Measurements from ENCODE around the gene PCBD1. TPM values are rescaled to one million over a fixed set of nuclear protein-coding genes. Genes with fewer than 3 reads are reported as not detected.

Gene PCBD1
- total RNA-seq, 2 experiments from 2014 or later, result 4.7 to 4.8 TPM

DNA sequence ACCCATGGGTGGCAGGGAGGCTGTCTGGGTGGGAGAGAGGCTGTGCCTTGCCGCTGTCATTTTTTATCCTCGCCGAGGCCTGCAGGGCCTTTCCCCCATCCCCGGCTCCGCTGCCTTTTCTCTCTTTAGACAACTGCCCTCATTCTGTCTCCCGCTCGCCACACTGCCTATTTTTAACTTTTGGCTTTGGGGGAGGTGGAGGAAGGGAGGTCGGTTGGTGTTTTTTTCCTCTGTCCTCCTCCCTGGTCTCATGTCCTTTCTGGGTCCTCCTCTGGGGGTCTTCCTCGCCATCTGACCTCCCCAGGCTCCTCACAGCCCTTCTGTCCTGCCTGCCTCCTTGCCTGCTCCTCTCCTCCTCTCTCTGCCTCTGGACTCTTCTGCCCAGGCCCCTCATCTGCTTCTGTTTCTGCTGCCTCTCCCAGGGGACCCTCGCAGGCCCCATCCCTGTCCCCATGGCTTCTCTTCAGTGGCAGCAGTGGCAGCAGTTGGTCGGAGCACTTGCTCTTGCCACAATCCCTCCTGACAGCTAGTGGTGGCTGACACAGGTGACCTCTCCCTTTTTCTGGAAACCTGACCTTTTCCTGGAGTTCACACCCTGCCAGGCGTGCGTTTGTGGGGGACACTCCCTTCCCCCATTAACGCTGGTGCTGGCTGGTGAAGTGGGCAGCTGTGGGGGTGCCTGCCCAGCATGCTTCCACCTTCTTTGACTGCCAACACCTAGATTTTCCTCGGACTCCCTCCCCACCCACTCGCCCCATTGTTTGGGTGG lies 19.5 kb upstream of the PCBD1 start:
- ChIA-PET CTCF (no interaction called here), POLR2A (no interaction called here)
- DNase-seq, result peak in 1 of 14 experiments; percentile 2
- Mint-ChIP-seq H3K4me3 (no peak overlapping the region), H3K36me3 (ENCODE audit: low read depth) (no peaks in the 10 kb centered on the region), H3K27ac (no peak overlapping the region), H3K9me3 (no peaks in the 10 kb centered on the region), H3K27me3 (peaks cover 3% of the 10 kb centered on the region), H3K4me1 (ENCODE audit: low read depth) (no peaks in the 10 kb centered on the region)
- TF ChIP-seq, protein P1, sequence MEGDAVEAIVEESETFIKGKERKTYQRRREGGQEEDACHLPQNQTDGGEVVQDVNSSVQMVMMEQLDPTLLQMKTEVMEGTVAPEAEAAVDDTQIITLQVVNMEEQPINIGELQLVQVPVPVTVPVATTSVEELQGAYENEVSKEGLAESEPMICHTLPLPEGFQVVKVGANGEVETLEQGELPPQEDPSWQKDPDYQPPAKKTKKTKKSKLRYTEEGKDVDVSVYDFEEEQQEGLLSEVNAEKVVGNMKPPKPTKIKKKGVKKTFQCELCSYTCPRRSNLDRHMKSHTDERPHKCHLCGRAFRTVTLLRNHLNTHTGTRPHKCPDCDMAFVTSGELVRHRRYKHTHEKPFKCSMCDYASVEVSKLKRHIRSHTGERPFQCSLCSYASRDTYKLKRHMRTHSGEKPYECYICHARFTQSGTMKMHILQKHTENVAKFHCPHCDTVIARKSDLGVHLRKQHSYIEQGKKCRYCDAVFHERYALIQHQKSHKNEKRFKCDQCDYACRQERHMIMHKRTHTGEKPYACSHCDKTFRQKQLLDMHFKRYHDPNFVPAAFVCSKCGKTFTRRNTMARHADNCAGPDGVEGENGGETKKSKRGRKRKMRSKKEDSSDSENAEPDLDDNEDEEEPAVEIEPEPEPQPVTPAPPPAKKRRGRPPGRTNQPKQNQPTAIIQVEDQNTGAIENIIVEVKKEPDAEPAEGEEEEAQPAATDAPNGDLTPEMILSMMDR (IDR thresholded peaks at IDR 0.05), result no peak
- Histone ChIP-seq H3K4me1 (ENCODE audit: insufficient read depth, low read length) (no peaks in the 10 kb centered on the region), H3K27me3 (ENCODE audit: control insufficient read depth in 1 of 2, insufficient read depth in 2 of 2, low read length in 2 of 2) (peaks cover 0 to 2% of the 10 kb centered on the region in 2 experiments), H3K36me3 (ENCODE audit: insufficient read depth, low read length) (no peaks in the 10 kb centered on the region), H3K9me3 (ENCODE audit: control insufficient read depth in 1 of 2, insufficient read depth in 1 of 2, low read length in 2 of 2) (peaks cover 0 to 11% of the 10 kb centered on the region in 2 experiments), H3K4me3 (ENCODE audit: low read length) (no peak overlapping the region), H3K27ac (ENCODE audit: low read depth in 1 of 2, low read length in 2 of 2) (no peak overlapping the region)
- intact Hi-C loops (cut with DNase I, micrococcal nuclease), result no loop called here
- no peak for ATAC-seq (ENCODE audit: poor library complexity)

DNA sequence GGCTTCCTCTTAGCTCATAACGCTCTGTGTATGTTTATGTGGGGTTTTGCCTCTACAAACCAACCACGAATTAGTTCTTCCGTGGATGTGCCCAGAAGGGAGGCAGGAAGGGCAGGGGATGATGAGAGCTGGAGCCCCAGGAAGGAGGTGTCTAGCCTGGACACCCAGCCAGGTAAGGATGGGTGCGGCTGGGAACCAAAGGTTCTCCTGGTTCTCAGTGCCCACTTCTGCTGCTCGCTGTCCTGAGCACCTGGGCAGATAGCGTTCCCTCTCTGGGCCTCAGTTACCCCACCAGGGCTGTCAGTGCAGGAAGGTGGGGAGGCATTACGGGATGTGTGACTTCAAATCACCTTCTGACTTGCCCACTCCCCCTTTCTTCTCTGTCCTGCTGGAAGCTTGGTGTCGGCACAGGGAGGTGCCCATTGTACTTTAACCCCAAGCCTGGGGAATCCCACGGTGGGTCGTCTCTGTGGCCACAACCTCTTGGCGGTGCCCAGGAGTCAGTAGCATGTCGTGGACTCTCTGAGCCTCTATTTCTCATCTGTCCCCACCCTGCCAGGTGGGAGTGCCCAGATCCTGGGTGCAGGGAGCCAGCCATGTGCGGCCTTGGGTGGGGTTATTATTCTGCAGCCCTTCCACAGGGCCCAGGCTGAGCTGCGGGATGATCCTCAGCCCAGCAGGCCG lies 18.7 kb upstream of the PCBD1 start:
- Histone ChIP-seq H3K9me3 (ENCODE audit: control insufficient read depth in 1 of 2, insufficient read depth in 1 of 2, low read length in 2 of 2) (peaks cover 0 to 7% of the 10 kb centered on the region in 2 experiments), H3K27me3 (ENCODE audit: control insufficient read depth in 1 of 2, insufficient read depth in 2 of 2, low read length in 2 of 2) (peaks cover 0 to 2% of the 10 kb centered on the region in 2 experiments), H3K4me3 (ENCODE audit: low read length) (no peak overlapping the region), H3K36me3 (ENCODE audit: insufficient read depth, low read length) (no peaks in the 10 kb centered on the region), H3K27ac (ENCODE audit: low read depth in 1 of 2, low read length in 2 of 2) (no peak overlapping the region), H3K4me1 (ENCODE audit: insufficient read depth, low read length) (no peaks in the 10 kb centered on the region)
- TF ChIP-seq, protein P1 (IDR thresholded peaks at IDR 0.05), result no peak
- Mint-ChIP-seq H3K4me1 (ENCODE audit: low read depth) (no peaks in the 10 kb centered on the region), H3K4me3 (no peak overlapping the region), H3K27me3 (peaks cover 4% of the 10 kb centered on the region), H3K36me3 (ENCODE audit: low read depth) (no peaks in the 10 kb centered on the region), H3K27ac (no peak overlapping the region), H3K9me3 (no peaks in the 10 kb centered on the region)
- ATAC-seq (ENCODE audit: poor library complexity) (no peak), DNase-seq (no peak)
- ChIA-PET CTCF (no interaction called here), POLR2A (no interaction called here)
- intact Hi-C loops (cut with DNase I, micrococcal nuclease), result no loop called here

DNA sequence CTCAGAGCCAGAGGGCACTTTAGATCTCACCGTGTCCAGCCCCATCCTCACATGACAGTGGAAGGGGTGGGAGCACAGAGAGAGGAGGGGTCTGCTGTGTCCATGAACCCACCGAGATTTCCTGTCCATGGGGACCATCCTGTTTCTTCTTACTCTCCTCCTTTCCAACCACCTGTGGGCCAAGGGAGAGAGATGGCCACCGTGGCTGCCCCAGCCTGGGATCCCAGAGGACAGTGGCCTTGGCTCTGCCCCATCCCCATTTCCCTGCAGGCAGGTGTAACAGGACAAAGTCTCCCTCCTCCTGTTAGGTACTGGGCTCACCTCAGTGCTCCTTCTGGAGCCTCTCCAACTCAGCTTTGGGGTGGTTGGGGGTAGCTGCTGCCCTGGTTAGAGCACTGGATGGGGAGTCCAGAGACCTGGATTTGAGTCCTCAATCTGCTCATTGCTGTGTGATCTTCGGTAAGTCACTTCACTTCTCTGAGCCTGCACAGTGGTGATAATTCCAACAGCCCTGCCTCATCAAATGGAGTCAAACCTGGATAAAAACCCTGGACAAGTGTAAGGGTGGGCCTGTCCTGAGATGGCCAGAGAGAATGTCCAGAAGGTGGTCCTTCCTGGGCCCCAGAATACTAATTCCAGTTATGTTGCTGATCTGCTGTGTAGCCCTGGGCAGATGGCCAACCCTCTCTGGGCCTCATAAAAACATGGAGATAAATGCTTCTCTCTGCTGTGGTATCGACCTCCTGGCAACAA lies 17.8 kb upstream of the PCBD1 start:
- no peak for DNase-seq
- Mint-ChIP-seq H3K9me3 (no peaks in the 10 kb centered on the region), H3K27ac (no peak overlapping the region), H3K27me3 (peaks cover 4% of the 10 kb centered on the region), H3K4me3 (no peak overlapping the region), H3K4me1 (ENCODE audit: low read depth) (no peaks in the 10 kb centered on the region), H3K36me3 (ENCODE audit: low read depth) (no peaks in the 10 kb centered on the region)
- no peak for ATAC-seq (ENCODE audit: poor library complexity)
- no peaks in the 10 kb centered on the region for H3K36me3 ChIP-seq (ENCODE audit: insufficient read depth, low read length)
- no peaks in the 10 kb centered on the region for H3K4me1 ChIP-seq (ENCODE audit: insufficient read depth, low read length)
- TF ChIP-seq, protein P1 (IDR thresholded peaks at IDR 0.05), result no peak
- H3K27me3 ChIP-seq (ENCODE audit: control insufficient read depth in 1 of 2, insufficient read depth in 2 of 2, low read length in 2 of 2), result peaks cover 0 to 2% of the 10 kb centered on the region in 2 experiments
- no peak overlapping the region for H3K27ac ChIP-seq (ENCODE audit: low read depth in 1 of 2, low read length in 2 of 2)
- no peak overlapping the region for H3K4me3 ChIP-seq (ENCODE audit: low read length)
- POLR2A ChIA-PET, result no interaction called here
- CTCF ChIA-PET, result no interaction called here
- H3K9me3 ChIP-seq (ENCODE audit: control insufficient read depth in 1 of 2, insufficient read depth in 1 of 2, low read length in 2 of 2), result peaks cover 0 to 4% of the 10 kb centered on the region in 2 experiments
- intact Hi-C loops (cut with DNase I, micrococcal nuclease), result no loop called here

All from CD4-positive, alpha-beta T cell (primary cell).